HG03103 (cell line): ENCODE results near the gene RPL37A.

Source experiments
- ATAC-seq: cut with Tn5 transposase; IDR thresholded peaks from one replicate; pipeline ENCODE4 v1.9.1; 2021; ENCODE audit warnings: low read depth; ENCODE audit not compliant: unreplicated experiment

Gene RPL37A

DNA sequence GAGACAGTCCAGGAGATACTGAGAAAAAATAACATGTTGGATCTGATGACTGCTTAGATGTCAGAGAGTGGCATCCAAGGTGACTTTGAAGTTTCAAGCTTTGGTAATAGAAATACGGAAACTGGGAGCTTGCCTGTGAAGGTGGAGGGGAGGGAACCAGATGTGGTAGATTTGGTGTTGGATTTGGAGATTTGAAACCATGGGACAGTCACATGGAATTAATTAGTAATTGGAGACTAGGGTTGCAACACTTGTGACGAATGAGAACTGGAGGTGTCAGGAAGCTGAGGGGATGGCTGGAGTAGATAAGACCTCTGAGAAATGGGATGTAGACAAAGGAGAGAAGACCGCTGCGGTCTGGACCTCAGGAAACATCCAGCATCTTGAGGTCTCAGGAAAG is 46.7 kb downstream of the RPL37A start:
- no peak for ATAC-seq

DNA sequence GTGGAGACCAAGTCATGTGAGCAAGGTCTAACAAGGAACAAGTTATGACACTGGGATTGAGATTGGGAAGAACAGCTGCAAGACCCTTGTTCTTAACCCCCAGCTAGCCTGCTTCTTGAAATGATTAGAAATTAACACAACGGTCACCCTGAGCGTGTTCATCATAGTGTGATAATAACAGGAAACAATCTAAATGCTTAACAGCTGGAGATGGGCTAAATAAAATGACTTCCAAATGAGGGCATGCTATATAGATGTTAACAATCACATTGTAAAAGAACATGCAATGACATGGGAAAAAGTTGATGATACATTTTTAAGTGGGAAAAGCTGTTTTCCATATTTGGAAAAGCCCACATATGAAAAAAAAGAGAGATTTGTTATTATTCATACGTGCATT is 47.6 kb downstream of the RPL37A start:
- no peak for ATAC-seq

DNA sequence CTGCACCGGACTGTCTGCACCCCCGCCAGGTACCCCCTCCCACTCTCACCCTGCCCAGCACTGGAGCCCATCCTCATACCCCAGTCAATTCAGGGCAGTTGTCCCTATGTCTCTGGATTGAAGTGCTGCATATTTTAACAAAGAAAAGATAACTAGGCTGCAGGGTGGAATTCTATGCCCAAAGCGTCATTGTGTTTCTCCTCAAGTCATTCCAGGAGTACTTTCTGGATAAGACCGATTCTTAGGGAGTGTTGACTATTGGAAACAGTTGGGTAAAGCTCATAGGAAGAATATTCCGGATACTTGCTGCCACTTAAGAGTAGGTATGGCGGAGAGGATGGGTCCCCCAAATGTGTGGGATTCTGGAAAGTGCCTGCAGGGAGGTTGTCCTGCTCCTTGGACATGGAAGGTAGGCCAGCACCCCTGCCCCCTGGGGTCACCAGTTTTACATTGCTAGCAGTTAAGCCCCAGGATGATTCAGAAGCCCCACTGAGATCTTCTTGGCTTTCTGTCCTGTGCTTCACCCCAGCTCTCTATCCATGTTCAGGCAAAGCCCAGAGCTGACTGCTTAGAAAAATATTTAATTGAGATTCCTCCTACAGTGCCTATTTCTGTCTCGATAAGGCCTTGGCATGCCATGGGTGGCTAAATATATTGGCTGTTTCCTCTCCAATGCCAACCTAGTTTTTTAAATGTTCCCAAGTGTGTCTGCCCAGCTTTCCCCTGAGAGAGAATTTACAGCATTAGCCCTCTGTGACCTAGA is 48.2 kb downstream of the RPL37A start:
- no peak for ATAC-seq

DNA sequence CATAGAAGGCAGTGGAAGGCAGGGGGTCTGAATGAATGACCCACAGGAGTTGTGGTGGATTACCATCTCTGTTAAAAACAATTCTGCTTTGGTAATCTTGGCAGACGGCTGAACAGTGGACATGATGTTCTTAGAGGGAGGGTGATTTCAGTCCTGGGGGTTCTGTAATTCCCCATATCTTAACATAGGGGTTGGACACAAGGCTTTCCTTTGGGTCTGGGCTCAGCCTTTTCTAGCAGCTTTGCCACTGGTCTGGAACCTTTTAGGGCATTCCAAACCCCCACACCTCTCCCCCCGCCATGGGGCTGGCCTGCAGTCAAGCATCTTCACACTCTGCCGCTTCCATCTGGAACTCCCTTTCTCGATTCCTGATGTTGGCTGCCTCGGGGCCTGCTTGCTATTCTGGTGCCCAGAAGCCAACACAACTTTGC is 50.3 kb downstream of the RPL37A start:
- no peak for ATAC-seq

DNA sequence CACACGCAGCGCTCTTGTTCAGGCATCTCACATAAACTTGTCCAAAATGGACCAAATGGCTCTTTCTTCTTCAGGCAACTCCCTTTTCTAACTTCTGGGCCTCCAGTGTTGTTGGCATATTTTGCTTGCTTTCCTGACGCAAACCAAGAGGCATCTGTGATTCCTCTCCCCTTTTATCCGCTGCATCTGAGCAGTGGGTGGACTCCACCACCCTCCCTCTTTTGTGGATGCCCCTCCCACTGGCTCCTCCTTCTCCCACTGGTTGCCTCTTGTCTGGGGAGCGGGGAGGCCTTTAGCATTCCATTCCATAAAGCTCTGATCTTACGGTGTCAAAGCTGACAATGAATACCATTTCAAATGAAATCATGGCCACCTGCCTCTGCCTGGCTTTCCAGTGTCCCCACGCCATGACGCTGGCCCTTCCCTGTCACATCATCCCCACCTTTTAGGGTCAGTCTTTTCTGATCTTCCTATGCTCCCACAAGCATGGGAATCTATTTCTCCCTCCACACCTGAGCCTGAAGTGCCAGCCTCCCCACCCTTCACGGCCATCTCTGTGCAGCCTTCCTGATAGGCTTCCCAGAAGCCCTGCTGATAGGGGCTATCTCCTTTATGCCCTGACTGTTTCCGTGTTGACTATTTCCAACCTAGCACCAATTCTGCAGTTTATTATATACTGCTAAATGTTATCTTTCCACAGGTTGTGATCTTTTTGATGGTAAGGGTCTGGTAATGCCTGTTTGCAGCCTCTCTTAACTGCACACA is 51.5 kb downstream of the RPL37A start:
- no peak for ATAC-seq

DNA sequence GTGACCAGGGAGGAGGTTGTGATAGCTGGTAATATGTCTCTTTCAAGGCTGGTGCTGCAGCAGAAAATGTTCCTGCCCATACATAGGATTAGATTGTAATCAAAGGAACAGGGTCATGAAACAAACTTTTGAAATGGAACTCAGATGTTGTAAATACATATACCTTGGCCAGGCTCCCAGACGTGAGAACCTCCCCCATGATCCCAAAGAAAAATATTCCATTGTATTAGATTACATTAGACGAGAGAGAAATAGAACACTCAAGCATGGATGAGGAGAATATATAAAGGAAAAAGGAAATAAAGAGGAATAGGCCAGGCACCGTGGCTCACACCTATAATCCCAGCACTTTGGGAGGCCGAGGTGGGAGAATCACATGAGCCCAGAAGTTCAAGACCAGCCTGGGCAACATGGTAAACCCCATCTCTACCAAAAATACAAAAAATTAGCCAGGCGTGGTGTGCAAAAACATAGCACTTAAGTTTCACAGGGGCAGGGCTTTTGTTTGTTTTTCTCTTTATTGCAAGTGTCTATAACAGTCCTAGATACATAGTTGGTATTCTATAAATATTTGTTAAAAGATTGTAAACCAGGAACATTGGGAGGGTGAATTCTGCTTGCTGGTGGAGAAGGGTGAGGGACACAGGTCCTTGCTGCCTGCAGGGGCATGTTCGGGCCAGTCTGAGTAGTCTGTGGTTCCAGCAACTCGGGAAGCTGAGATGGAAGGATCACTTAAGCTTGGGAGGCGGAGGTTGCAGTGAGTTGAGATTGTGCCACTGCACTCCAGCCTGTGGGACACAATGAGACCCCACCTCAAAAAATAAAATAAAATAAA is 52.8 kb downstream of the RPL37A start:
- no peak for ATAC-seq

DNA sequence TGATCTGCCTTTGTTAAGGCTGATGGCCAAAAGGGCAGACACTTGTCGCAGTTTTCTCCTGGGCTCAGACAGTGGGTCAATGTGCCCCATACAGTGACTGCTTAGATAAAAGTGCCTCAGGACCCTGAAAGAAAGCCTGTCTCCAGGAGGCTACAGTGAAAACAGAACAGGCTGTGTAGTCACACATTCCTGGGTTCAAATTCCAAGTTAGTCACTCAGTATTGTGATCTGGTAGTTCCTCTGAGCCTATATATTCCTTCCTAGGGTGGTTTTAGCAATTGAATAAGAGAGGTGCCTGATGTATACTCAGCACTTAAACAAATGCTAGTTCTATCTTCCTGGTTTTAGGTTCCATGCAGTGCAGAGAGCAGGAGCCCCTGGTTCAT is 54.4 kb downstream of the RPL37A start:
- ATAC-seq, result no peak
